Activated effector memory CD4-positive, alpha-beta T cell treated with Interleukin-2 at 50 U/mL for 16 hours (primary cell): Measurements from ENCODE around the gene MYOG.

Experiments used
- DNase-seq: peaks from one replicate; pipeline ENCODE4 v3.0.0-alpha.2; 2020

MYOG gene

DNA sequence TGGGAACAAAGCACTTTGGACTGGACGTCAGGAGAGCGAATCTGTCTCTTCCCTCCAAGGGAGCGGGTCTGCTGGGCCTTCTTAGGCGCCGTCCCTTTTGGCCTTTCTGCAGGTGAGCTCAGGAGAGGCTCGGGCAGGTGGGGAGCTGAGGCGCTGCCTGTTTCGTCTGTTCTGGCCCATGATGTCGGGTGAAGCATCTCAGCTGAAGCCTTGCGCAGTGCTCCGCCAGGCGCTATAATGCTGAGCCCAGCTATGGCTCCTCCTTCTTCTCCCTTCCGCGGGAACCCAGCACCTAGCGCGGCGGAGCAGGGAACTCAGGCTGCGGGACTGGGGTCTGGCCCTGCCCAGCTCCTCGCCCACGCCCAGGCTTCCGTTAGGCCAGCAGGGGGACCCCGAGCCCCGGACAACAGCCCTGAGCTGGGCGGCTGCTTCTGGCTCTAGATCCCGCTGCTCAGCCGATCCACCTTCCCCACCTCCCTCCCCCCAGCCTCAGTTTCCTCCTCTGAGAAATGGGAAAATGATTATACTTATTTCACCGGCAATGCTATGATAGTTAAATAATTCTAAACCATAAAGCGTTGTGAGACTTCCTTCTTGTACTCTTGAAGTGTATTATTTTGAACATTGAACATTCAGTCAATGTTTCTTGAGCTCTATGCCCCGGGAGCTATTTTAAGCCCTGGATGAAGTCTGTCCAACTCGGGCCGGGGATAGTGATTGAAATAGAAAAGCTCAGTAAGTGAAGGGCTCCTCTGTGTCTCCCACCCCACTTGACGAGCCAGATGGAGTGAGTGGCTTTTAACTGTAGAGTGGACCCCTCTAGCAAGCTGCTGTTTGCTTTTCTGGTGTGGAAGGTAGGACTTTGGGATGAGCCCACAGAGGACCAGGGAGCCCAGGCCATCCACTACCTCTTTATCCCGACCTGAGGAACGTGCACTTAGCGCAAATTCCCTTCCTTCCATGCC is 32.1 kb upstream of the MYOG start:
- no peak for DNase-seq

DNA sequence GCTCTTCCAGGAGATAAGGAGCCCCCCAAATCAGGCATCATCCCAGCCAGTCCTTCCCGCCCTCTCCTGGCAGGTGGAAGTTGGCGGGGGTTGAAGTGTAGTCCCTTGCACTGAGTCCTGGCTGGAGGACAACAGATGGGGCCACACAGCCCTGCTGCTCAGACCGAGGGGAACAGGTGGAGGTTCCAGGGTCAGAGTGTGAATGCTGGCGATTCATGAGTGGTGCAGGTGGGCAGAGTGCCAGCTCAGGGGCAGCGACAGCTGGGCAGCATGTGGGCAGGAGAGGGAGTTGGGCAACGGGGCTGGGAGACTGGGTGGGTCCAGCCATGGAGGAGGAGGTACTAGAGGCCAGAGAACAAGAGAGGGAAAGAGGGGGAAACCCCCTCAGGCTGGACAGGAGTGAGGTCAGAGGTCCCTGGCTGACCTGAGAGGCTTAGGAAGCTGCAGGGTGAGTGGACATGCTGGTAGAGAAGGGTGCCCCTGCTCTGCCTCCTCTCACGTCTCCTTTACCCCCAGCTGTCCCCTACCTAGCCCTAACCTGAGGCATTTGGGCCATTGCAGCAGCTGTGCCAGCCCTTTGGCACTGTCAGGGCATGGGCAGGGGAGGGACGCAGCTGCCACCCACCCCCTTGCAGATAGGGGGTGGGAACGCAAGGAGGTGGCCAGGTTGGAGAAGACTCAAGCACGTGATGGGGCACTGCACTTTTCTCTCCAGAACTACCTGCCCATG is 30.4 kb upstream of the MYOG start:
- no peak for DNase-seq

GRCh38 chr1:203114202-203114601 is 28.4 kb upstream of the MYOG start:
- DNase-seq, result no peak

- no peak for DNase-seq
Measured at GRCh38 chr1:203113308-203113707, 27.5 kb upstream of the MYOG start.

DNA sequence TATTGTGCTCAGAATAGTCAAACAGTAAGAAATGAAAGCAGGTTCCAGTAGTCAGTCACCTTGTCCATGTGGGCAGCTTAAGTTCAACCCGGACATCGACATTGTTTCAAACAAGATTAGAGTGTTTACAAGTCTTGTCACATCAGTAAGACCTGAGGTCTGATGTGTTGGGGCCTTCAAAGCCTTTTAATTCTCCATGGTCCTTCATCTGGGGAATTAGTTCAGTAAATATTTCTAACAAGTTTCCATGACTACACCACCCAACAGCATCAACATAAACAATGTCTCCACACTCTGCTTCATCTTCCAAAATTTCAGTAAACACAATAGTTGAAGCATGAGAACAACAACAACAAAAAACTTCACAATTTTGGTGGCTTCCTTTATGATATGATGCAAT is 26.7 kb upstream of the MYOG start:
- DNase-seq, result no peak

DNA sequence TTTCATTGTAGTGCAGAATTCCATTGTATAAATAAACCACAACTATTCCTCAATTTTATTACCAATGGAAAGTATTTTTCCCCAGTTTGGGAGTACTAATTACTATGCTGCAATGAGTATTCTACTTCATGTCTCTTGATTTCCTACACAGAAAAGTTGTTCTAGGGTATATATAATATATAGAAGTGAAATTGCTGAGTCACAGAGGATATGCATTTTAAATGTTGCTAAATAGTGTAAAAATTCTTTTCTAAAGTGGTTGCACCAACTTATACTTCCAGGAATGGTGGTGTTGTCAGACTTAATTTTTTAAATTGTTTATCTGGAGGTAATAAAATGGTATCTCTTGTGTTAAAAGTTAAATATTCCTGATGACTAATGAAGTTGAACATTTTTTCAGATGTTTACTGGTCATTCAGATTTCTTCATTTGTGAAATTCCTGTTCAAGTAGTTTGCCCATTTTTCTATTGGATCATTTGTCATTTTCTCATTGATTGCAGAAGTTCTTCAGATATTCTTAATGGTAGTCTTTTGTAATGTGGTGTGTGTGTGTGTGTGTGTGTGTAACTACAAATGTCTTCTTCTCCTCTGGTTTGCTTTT is 19.1 kb upstream of the MYOG start:
- no peak for DNase-seq

- DNase-seq, result no peak
Measured at GRCh38 chr1:203103829-203104495, 18.1 kb upstream of the MYOG start.

DNA sequence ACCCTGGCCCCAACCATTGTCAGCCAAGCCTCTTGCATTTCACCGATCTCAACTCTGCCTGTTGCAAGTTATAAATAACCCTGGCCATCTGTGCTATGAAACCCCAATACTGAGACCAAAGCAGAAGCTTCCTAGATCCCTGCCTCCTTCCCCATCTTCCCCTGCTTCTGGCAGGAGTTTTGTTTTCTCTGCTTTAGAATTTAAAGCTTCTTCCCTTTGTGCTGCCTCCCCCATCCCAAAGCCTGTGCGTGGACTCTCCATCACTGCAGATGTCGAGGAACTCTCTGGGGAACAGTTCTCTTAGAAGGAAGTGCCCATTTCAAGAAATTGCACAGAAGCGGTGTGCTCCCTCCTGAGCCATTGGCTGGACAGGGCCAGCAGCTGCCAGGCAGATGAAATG is 17.4 kb upstream of the MYOG start:
- no peak for DNase-seq

DNA sequence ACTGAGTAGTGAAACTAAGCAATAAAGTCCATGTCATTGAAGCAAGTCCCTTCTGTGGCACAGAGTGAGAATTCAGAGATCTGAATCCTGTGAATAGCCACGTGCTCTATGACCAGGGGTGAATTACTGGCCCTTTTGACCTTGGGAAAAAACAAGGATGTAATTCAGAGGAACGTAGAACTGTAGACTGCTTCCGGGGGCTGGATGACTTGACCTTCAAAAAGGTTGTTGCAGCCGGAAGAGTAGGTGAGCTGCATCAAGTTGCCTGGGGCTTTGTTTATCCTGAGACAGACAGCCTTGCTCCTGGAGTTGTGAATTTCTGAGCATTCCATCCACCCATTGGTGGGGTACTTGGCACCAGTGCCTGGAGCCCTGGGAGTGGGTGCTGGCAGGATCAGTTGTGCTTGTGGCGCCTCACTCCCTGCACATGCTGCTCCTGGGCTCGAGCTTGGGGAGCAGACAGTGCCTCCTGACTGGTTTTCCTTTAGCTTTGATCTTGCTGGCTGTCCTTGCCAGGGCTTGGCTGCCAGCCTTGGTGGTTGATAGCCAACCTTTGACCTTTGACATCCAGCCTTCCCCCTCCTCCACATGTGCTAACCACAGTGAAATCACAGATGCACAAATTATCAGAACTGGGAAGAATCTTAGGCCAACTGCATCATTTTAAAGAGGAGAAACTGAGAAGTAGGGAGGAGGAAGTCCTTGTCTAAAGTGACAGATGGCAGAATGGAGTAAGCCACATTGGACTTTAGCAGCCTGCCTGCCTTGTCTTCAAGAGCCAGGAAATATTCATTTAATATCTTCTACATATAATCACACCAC is 16.2 kb upstream of the MYOG start:
- no peak for DNase-seq

- DNase-seq, result no peak
Measured at GRCh38 chr1:203100516-203100869, 14.7 kb upstream of the MYOG start.

DNA sequence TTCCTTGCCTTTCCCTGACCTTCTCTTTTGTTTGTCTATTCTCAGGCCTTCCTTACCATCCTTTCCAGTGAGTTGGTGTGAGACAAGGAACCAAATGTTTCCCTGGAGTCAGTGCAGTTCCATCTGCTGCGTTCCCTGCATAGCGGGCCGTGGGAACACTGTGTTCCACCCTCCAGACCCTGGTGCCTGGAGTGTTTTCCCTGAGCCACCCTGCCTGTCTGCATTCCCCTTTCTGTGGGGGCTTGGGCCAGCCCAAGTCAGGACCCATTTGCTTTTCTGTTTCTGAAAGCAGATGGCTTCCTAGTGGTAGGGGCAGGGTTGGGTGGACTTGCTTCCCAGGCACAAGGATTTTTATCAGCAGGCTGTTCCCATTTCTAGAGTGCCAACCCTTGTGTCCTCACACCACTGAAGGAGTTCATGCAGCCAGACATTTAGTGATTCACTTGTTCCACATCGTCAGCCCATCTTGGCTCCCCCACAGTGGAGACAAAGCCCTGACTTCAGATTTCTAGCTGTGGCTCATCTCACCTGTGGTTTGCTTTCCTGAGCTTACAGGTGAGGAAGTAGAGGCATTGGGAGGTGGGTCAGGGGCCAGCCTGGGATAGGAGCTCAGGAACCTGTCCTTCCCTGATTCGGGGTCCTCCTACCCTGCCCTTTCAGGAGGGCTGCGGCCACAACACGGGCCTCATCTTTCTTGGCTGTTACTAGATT is 14.1 kb upstream of the MYOG start:
- DNase-seq, result no peak

- DNase-seq, result no peak
Measured at GRCh38 chr1:203098914-203099520, 13.2 kb upstream of the MYOG start.

- DNase-seq, result no peak
Measured at GRCh38 chr1:203098445-203098844, 12.6 kb upstream of the MYOG start.

- no peak for DNase-seq
Measured at GRCh38 chr1:203097001-203097400, 11.2 kb upstream of the MYOG start.

GRCh38 chr1:203096566-203096965 is 10.8 kb upstream of the MYOG start:
- no peak for DNase-seq

DNA sequence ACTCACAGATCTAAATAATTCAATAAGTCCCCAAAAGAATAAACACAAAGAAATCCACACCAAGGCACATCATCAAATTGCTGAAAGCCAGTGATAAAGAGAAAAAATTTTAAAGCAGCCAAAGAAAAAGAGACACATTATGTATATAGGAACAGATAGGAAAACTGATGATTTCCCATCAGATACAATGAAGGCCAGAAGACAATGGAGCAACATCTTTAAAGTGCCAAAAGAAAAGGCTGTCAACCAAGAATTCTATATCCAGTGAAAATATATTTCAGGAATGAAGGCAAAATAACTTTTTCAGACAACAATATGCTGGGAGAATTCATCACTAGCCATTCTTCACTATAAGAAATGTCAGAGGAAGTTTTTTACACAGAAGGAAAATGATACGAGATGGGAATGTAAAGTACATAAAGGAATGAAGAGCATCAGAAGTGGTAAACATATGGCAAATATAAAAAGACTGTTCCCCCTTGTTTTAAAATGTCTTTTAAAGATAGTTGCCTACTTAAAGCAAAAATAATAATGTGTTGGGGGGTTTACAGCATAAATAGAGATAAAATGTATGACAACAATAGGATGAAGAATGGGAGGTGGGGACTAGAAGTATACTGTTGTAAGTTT is 9.4 kb upstream of the MYOG start:
- DNase-seq, result no peak

- no peak for DNase-seq
Measured at GRCh38 chr1:203093754-203094410, 8.1 kb upstream of the MYOG start.

DNA sequence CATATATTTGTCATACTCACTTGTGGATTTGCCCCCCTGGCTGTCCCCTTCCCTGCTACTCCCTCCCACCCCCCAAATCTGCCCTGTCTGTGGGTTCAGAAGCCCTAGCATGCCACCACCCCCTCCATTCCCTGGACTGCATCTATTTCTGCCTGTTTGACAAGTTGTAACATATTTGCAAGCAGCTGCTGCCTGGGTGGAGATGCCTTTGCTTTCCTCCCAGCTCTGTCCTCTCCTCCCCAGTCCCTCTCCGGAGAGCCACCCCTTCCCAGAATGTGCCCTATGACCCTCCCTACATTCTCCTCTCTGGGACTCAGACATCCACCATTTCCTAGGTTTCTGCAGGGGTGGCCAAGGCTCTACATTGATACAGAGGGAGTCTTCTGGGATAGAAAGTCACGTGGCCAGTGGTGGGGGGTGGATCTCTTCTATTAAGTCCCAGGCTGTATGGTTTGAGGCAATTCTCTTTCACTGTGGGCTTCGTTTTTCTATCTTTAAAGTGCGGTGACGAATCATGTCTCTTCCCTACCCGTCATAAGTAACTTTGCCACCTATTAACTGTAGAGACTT is 6.0 kb upstream of the MYOG start:
- DNase-seq, result no peak

GRCh38 chr1:203091199-203091477 is 5.3 kb upstream of the MYOG start:
- DNase-seq, result no peak
